GM21447 (cell line): Measurements from ENCODE around the gene USP22.

Experiments
- ATAC-seq: cut with Tn5 transposase; IDR thresholded peaks from one replicate; pipeline ENCODE4 v1.9.1; 2021; ENCODE audit not compliant: unreplicated experiment

USP22 gene

DNA sequence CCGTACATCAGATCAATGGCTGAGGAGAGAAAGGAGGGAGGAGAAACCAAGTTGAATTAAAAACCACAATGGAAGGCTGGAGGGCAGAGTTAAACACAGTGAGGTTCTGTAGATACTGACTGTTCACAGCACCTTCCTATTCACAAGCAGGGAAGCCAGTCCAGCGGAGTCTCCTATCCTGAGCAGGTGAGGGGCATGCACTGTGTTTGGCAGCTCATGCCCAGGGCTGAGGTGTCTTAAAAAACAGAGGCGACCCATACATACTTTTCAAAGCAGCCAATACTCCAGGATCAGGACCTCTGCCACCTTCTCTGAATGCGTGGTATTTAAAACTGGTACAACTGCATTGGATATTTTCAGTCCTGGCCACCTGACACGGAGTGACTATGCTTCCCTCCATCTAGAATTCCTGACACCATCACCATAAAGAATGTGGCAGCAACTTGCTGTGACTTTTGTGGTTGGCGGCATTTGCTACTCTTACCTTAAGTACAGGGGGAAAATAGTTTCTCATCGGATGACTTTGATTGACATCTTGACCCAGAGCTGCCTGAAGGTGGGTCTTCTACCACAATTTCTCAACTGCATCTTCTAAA is 21.5 kb downstream of the USP22 start:
- no peak for ATAC-seq

DNA sequence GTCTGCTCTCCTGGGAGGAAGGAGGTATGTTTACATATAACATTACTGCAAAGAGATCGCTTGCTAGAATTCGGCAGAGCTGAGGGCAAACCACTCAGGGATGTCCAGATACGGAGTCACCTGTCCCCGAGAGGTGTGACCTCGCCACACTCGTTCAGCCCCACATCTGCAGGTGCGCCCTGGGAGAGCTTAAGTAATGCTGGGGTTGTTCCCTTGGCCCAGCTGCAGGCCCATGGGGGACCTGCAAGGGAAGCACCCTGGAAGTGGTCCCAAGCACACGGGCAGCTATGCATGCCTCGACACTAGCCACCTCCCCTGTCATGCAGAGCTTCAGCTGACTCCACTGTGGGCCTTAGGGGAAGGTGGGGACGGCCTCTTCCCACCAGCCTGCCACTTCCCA is 22.2 kb downstream of the USP22 start:
- ATAC-seq: no peak

DNA sequence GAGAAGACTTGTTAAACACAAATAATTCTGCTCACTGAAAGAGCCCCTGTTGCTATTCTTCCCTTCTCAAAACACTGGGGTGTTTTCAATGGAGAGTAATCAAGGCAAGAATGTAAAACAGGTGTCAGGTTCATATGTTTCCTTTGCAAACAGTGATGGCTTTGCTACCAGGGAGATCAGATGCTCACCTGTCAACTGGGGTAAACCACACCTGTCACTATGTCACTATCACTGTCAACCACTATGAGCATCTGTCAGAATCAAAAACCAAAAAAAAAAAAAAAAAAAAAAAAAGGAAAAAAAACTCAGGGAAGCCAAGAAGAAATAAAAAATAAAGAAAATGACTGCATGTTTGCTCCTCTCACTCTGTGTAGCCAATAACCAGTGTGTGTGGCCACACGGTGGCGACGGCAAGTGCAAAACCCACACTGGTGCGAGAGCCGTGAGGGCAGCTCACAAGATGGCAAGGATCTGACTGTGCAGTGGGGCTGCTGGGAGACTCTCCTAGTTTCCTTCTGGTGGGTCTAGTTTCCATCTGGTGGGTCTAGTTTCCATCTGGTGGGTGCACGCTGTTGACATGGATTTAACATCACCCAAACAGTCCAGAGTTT is 22.7 kb downstream of the USP22 start:
- ATAC-seq: no peak

DNA sequence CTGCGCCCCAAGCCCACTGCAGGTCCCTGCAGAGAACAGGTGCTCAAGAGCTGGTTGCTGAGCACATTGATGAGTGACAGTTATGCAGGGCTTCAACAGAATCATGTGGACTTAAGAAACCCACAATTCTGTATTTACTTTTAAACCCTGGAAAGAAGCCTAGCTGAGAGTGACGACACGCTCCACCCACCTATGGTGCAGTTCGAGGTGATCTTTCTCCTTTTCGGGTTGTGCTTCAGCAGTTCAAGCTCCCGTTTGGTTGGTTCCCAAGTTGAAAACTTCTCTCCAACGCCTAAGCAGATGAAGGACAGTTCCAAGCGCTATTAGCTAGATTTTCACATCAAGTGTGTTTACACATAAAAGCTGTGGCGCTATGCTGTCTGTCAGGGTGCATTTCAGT is 23.9 kb downstream of the USP22 start:
- no peak for ATAC-seq

DNA sequence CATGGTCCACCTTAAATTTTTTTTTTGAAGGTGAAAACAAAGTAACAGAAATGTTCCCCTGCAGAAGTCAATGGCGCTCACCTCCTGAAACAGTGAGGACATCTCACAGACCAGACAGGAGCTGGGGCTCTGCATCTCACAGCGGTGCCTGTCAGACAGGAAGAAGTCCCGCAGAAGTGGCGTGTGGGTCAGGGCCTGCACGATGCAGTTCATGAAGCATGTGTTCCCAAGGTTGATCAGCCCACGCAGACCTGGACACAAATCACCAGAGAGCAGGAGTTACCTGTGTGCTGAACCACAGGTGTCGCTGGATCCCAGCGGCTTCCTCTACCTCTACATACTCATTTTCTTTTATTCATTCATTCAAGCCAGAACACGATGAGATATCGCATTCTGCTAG is 24.9 kb downstream of the USP22 start:
- no peak for ATAC-seq

DNA sequence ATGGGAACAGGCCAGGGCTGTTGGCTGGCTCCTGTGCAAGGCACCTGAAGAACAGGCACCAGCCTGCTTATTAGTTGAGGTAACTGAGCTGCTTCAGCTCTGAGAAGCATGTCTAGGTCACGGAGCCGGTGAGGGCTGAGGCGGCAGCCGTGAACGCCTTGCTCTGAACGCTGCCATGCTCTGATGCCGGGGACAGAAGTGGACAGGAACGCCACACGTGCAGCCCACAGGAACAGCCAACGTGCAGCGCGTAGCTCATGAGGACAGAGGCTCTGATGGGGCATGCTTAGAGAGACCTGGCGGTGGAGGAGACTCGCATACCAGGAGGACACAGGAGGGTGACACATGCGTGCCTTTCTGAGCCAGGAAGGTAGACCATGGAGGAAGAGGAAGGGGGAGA is 25.6 kb downstream of the USP22 start:
- ATAC-seq: no peak

DNA sequence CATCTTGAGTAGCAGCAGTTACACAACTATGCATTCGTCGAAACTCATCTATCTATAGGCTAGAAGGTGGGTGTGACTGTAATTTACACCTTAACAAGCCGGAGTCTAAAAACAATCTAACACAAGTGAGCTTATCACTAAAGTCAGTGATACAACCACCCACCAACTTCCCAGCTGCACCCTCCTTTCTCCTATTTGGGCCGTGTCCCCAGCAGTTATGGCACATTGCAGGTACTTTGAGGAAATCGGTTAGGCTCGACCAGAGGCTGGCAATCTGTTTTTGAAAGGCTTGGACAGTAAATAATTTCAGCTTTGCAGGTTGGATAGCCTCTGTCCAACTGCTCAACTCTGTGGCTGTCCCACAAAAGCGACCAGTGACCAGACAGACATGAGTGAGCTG is 26.0 kb downstream of the USP22 start:
- ATAC-seq: no peak

DNA sequence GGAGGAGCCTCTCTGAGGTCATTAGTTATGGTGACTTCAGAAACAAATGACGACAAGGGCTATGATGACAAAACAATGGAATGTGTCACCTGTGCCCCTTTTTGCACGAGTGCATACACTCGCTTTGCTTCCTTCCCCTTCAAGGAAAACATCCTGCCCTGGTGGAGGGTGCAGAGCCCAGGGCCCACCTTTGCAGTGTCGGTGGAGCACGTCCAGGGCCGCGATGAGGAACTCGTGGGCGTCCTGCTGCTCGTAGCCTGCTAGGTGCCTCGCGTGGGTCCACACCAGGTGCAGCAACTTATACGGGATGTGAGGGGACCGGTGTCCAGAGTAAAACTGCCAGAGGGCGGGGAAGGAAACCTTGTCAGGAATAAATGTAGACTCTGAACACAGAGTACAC is 27.2 kb downstream of the USP22 start:
- no peak for ATAC-seq

DNA sequence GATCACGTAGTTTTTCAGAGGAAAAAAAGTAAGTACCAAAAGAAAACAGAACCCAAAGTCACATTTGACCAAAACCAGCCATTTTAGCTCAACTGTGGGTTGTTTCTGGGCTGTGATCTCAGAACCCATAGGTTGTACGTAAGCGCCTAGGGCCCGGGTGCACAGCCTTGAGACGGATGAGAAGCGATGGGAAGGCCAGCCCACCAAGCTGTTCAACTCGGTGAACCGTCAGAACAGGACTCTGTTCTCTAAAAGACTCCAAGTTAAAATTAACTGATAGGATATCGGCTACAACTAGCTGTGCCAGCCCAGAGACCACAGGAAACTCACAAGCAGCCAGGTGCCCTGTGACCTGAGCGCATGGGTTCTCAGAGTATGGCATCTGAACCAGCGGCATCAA is 28.3 kb downstream of the USP22 start:
- ATAC-seq: no peak

DNA sequence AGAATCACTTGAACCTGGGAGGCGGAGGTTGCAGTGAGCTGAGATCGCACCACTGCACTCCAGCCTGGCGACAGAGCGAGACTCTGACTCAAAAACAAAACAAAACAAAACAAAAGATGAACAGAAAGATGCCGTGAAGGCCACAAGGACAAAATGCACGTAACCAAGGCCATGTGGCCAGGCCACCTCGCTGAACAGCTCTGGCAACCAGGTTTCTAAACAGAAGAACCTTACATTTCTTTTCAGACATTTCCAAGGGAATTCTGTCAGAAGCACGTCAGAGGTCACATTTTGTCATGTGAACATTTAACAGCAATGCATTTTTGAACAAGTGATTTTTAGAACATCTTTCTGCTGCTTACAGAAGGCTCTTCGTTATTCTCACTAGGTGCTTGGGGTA is 28.8 kb downstream of the USP22 start:
- no peak for ATAC-seq

DNA sequence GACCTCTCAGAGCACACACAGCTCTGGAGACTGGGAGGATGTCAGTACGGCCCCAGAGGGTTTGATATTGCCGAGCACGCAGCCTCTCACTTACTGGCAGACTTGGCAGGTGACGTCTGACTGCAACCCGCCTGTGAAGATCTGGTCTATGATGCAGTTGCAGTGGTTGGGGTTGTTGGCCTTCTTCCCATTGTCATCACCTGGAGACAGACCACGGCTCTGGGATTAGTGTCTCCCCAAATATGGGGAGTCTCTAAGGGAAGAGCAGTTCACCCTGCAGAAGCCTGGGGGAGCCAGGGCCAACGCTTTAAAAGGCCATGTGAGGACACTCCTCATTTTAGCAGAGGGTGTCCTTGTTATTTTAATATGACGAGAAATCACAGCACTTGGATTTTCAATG is 30.1 kb downstream of the USP22 start:
- no peak for ATAC-seq

DNA sequence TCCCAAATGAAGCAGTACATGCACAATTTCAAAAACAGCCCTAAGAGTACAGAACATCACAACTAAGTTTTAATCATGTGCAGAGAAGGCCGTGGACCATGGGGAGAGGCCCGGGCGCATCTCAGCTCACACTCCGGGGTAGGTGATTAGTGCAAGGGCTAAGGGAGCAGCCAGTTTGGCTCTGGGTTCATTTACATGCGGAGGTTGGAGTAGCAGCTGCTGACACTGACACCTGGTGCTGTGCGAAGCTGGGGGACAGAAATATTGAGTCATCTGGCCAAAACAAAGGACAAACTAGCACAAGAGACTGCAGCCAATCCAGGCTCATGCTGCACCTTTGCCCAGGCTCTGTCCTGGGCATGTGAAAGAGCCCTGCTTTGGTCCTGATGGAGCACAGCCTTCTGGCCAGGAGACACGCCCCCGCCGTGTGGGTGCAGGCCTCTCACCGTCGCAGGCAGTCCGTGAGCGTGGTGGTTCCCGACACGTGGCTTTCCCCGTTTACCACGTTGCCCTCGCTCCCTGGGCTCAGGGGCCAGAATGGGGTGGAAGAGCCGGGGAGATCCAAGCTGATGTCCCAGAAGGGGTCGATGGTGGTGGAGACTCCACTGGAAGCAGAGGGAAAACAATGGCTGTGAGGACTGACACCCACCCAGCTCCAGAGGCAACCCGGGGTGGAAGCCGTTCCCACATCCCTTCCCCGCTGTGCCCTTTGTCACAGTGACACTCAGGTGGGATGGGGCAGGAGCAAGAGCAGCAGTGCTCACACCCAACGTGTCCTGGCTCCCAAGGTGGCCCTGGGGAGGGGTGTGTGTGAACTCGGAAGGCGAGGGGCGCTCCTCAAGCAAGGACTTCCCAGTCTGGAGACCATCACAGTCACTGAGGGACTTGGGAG is 31.9 kb downstream of the USP22 start:
- ATAC-seq: no peak

DNA sequence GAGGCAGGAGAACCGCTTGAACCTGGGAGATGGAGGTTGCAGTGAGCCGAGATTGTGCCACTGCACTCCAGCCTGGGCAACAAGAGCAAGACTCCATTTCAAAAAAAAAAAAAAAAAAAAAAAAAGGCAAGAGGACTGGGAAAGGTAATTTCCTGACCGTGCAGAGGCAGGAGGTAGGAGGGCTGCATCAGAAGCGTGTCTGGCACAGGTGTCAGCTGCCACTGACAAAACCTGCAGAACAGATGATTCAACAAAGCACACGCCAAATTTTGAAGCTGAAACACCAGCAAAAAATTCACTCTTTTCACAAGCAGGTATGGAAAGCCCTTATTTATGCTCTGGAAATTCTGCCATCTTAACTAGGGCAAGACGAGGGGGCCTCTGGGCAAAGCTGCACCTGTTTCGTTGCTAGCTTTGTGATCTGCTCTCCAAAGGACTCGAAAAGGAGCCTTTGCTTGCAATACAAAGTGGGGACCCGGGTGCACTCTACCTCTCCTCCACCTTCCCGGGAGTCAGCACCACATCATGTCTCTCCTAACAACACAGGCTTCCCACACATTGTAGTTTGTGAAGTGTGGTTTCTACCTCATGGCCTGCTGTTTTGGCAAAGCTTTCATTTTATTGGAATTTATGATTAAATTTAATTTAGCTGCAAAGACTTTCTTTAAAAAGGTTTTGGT is 33.7 kb downstream of the USP22 start:
- no peak for ATAC-seq

DNA sequence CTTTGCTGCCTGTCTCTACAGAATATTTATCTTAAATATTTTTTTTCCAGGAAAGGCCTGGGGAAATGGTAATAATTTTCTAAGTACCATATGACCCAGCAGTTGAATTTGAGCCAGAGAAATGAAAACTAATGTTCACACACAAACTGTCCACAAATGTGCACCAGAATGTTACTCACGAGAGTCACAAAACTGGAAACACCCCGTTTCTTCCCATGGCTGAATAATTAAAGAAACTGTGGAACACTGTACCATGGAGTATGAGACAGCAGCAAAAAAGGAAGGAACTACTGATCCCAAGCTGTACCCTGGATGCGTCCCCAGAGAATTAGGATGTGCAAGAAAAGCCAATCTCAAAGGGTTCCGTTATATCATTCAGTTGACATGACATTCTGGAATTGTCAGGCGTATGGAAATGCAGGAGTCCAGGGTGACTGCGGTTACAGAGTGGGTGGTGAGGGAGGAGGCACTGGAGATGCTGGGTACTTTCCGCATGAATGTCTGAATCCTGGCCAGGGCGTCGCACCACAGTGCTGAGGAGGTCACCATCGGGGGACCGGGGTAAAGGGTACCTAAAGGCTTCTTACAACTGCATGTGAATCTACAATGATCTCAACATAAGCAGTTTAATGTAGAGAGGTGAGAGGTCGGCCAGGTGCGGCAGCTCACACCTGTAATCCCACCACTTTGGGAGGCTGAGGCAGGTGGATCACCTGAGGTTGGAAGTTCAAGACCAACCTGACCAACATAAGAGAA is 34.5 kb downstream of the USP22 start:
- ATAC-seq: no peak

DNA sequence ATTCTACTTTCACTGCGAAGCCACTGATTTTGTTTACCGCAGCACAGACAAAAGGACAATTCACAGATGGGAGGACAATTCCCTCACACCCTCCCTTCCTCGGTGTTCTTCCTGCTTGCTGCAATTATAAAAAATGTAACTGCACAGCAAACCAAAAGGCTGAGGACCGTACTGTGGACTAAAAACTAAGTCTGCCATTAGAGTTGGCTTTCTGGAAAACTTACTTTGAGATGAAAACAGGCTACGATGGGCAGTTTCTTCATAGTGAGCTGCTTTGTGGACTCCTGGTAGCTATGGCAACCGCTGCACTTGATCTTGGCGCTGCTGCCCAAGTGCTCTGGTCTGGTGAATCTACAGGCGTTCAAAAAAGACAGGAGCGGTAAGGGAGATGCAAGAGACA is 35.2 kb downstream of the USP22 start:
- ATAC-seq: no peak

DNA sequence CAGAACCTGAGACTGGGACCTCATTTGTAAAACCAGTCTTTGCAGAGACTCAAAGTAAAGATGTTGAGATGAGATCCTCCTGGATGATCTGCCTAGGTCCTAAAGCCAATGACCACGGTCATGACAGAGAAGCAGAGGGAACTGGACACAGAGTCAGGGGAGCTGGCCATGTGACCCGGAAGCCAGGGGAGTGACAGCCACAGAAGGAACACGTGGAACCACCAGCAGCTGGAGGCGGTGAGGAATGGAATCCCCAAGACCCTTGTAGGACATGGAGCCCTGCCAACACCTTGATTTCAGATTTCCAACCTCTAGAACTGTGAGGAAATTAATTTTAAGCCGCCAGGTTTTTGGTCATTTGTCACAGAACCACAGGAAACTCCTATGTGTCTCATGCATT is 37.0 kb downstream of the USP22 start:
- ATAC-seq: no peak

DNA sequence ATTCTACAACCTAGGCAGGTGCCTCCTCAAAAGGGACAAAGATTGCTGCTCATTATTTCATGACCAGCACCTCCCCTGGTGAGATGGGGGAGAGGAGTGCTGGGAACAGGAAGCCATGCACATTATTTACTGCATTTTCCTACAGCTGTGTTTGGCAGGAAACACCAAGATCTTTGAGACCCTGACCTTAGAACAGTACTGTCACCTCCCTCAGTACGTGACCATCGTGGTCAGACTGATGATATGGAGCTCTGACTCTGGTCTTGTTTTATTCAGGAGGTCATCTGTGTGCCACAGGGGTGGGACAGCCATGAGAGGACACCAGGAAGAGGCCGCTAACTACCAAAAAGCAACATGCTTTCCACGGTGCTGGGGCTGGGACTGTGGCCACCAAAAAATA is 37.4 kb downstream of the USP22 start:
- ATAC-seq: no peak

DNA sequence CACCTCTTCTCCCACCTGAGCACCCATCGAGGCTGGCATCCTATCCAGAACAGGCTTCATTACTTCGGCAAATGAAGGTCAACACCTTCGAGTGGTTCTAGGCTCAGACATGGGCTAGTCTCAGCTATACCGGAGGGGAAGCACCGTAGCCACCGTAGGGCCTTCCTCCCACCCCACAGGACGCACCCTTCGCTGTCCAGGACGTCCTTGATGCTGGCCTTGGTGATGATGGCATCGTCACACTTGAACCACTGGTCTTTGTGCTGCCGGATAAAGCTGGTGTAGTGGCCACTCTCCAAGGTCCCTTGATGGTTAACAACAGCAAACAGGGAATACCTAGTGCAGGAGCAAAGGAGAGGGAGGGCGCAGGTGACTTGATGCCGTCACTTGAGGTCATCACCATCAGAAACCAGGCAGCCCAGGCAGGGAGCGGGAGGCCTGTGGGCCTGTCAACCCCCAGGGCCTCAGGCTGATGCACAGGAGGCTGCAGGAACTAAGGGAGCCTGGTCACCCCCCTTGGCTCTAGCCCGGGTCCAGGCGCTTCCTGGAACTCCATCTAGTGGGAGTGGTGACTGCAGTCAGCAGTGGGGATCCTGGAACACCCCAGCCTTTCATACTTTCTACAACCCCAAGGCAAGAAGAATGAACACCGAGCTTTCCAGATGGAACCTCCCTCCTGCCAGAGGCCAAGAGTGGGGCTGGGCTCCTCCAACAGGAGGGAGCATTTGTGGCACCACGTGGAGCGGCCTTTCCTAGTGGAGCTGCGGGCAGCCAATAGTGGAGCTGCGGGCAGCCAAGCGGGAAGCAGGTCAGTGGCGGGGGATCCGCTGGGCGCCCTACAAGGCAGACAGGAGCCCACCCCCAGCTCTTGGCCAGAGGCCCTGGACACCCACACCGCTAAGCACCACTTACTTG is 38.5 kb downstream of the USP22 start:
- no peak for ATAC-seq

DNA sequence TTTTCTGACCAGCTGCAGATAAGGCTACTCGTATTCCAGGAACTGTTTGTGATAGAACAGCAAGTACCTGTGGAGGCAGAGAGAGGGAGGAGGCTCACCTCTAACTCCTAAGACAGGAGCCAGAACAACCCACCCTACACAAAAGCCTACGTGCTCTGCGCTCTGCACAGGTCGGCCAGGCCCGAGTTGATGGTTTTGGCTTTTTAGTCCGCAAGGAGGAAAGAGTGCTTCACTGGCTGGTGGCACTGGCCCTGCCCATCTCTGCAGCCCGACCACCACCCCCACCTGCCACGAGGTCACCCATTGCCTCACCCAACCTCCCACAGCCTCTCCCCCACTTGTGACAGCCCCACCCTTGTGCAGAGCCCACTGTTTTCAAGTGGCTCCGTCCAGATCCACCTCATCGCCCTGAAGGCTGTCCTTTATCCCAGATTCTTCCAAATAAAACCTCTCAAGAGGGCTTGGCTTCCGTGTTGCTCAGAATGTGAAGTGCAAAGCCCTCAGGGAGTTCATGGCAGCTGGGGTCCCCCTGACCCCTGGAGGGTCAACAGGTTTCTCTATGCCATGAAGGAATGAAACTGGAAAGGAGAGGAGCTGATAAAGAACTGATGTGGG is 39.7 kb downstream of the USP22 start:
- ATAC-seq: no peak
